ENCODE data around the gene CSE1L.
"Not testable (repeated sequence)": the region's sequence is repeated elsewhere in the genome, so short reads cannot be mapped to it uniquely, and the experiment has no call there.

CSE1L gene

GRCh38 chr20:49134797-49135196 lies 88.7 kb downstream of the CSE1L start:
- not testable (repeated sequence) for DNase-seq

GRCh38 chr20:49136817-49137571 lies 90.9 kb downstream of the CSE1L start:
- no peak for DNase-seq

GRCh38 chr20:49138431-49138830 lies 92.3 kb downstream of the CSE1L start:
- DNase-seq = no peak

GRCh38 chr20:49140411-49140810 lies 94.3 kb downstream of the CSE1L start:
- DNase-seq = no peak

GRCh38 chr20:49140834-49141233 lies 94.7 kb downstream of the CSE1L start:
- DNase-seq = no peak
